HFF-Myc (cell line): ENCODE data around the gene MUC22.

ENCODE experiments used
- DNase-seq: peaks from one replicate; pipeline ENCODE4 v3.0.0-alpha.2; 2011; ENCODE audit warnings: low read depth; ENCODE audit errors: extremely low read depth
- H3K4me3 ChIP-seq: replicated peaks from 2 replicates; pipeline ENCODE4 v1.5.1; 2011; ENCODE audit warnings: low read depth, mild to moderate bottlenecking, control low read depth, low read length
- TF ChIP-seq, protein P1 (sequence below): IDR thresholded peaks from 2 replicates; pipeline ENCODE4 v1.5.1; 2012; ENCODE audit warnings: mild to moderate bottlenecking, low read depth, low read length, control low read depth; ENCODE audit errors: missing control alignments

The MUC22 gene

DNA sequence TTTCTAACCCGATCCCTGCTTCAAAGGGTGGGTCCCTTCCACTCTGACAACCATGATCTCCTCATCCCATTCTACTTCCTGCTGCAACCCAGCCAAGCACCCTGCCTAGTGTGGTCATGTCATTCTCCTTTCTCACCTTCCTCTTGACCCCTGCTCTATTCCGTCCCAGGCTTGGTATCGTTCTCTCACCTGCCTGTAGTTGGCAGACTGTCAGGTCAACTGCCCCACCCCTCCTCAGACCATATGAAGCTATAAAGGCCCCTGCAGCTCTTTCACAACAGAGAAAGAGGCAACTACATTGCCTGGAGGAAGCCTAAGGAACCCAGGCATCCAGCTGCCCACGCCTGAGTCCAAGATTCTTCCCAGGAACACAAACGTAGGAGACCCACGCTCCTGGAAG lies 26.8 kb upstream of the MUC22 start, which contains the start of gene MUC21:
Gene MUC21, plus strand, starts transcription at position 280 of the 400 bp plus-strand sequence. CDS start 241 bp downstream, outside the sequence.
- DNase-seq, result no peak
- H3K4me3 ChIP-seq, result no peak within 1 kb of the TSS
- TF ChIP-seq, protein P1, sequence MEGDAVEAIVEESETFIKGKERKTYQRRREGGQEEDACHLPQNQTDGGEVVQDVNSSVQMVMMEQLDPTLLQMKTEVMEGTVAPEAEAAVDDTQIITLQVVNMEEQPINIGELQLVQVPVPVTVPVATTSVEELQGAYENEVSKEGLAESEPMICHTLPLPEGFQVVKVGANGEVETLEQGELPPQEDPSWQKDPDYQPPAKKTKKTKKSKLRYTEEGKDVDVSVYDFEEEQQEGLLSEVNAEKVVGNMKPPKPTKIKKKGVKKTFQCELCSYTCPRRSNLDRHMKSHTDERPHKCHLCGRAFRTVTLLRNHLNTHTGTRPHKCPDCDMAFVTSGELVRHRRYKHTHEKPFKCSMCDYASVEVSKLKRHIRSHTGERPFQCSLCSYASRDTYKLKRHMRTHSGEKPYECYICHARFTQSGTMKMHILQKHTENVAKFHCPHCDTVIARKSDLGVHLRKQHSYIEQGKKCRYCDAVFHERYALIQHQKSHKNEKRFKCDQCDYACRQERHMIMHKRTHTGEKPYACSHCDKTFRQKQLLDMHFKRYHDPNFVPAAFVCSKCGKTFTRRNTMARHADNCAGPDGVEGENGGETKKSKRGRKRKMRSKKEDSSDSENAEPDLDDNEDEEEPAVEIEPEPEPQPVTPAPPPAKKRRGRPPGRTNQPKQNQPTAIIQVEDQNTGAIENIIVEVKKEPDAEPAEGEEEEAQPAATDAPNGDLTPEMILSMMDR, result no peak

DNA sequence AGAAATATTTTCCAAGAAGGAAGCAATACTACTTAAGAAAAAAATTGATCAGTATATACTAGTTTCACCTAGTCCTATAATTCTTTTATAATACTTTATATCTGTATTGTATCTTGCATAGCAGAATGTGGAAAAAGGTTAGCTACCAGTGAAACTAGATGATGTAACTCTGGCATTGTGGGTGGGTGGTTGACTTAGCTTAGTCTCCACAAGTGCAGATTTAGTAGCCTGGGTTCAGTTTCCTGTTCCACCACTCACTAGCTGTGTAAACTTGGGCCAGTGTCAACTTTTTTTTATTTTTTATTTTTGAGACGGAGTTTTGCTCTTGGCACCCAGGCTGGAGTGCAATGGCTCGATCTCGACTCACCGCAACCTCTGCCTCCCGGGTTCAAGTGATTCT lies 24.8 kb upstream of the MUC22 start:
- no peak overlapping the region for H3K4me3 ChIP-seq
- no peak for DNase-seq
- TF ChIP-seq, protein P1, result no peak

DNA sequence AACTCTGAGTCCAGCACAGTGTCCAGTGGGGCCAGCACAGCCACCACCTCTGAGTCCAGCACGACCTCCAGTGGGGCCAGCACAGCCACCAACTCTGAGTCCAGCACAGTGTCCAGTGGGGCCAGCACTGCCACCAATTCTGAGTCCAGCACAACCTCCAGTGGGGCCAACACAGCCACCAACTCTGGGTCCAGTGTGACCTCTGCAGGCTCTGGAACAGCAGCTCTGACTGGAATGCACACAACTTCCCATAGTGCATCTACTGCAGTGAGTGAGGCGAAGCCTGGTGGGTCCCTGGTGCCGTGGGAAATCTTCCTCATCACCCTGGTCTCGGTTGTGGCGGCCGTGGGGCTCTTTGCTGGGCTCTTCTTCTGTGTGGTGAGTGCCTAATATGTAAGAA lies 23.0 kb upstream of the MUC22 start:
- TF ChIP-seq, protein P1, result no peak
- no peak overlapping the region for H3K4me3 ChIP-seq
- no peak for DNase-seq

DNA sequence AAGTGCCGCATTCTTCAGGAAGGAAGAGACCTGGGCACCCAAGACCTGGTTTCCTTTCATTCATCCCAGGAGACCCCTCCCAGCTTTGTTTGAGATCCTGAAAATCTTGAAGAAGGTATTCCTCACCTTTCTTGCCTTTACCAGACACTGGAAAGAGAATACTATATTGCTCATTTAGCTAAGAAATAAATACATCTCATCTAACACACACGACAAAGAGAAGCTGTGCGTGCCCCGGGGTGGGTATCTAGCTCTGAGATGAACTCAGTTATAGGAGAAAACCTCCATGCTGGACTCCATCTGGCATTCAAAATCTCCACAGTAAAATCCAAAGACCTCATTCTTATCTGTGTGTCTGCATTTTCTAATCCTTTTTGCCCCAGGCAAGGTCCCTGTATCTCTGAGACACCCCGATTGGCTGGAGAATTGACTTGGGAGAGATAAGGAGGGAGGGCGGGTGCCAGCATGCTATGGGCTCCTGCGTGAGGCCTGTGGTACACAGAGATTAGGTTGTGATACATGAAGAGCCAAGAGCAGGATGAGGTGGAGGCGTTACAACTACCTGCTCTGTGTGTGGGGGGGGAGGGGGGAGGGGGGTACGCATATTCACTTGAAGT lies 22.0 kb upstream of the MUC22 start:
- no peak overlapping the region for H3K4me3 ChIP-seq
- DNase-seq, result no peak
- TF ChIP-seq, protein P1, result no peak

DNA sequence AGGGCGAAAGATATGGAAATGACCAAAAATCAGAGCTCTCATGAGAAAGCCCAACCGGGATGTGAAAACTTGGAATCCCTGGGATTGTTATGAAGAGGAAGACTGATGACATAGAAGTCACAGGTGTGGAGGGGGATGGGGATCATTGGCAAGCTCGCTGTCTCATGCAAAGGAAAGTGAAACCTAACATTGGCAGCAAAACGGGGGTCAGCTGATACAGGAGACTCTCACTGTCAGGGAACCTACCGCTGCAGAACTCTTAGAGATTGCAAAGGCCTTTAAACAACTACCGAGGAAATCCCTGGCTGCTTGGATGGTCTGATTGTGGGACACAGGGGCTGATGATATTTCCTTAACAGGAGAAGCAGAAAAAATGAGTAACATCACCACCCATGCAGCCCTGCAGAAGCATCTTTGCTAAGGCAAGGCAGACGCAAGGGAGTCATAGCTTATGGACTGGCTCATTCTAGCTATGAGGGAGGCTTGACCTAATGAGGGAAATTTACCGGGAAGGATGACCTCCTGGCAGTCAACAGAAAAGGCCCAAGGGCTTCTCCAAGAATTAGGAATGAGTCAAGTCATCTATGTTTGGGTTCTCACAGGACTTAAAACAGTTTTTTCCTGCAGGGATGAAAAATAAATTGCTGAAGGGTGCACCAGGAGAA lies 19.7 kb upstream of the MUC22 start:
- no peak overlapping the region for H3K4me3 ChIP-seq
- TF ChIP-seq, protein P1, result no peak
- DNase-seq, result no peak

DNA sequence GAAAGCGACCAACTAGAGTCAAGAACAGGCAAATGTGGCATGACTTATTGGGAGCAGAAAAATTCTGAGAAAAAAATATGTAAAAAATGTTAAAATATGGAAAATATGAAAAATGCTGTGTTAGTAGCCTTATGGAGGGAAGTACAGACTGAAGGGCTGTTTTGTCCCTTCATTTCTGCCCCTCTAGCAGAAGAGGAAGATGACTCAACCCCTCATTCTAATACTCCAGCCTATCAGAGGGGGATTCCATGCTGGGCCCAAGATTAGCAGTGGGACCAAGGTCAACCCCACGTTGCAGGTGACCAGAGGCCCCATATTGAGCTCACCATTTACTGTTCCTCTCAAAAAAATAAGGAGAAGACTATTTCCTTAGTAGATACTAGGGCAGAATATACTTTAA lies 18.4 kb upstream of the MUC22 start:
- DNase-seq, result no peak
- TF ChIP-seq, protein P1, result no peak
- H3K4me3 ChIP-seq, result no peak overlapping the region
